CD4-positive, alpha-beta T cell (primary cell): Measurements from ENCODE around the gene COL3A1. TPM values are rescaled to one million over a fixed set of nuclear protein-coding genes. Genes with fewer than 3 reads are reported as not detected.

Experiments
- ATAC-seq: fragments of 200-7000 bp; cut with Tn5 transposase; one replicate; pipeline ENCODE4 v1.10.0; 2022; ENCODE audit warnings: mild to moderate bottlenecking; ENCODE audit not compliant: poor library complexity
- CTCF ChIA-PET: fragments of 350-600 bp; sonication (Branson Sonifier 250); formaldehyde crosslinking; loops from one replicate; lab custom pipeline; 2021; ENCODE audit warnings: antibody characterized with exemption, inconsistent platforms; lab: Charles Lee
- POLR2A ChIA-PET: fragments of 350-600 bp; sonication (Branson Sonifier 250); formaldehyde crosslinking; loops from one replicate; lab custom pipeline; 2021; ENCODE audit warnings: antibody characterized with exemption, inconsistent platforms; lab: Charles Lee
- DNase-seq, 14 experiments: peaks; one replicate each; pipeline ENCODE4 v3.0.0-alpha.2; 2013 to 2020; ENCODE audit warnings: mixed read lengths in 2 of 14
- H3K27ac ChIP-seq, 2 donors: one replicate each; pipeline versions ENCODE4 v1.5.1 to v1.7.0; 2013; ENCODE audit warnings: low read length in 2 of 2, low read depth in 1 of 2, mild to moderate bottlenecking in 1 of 2
- H3K27me3 ChIP-seq, 2 experiments: 1 replicate in 1 of 2; 2 replicates in 1 of 2; pipeline versions ENCODE4 v1.6.1 to v1.7.0; 2013; ENCODE audit warnings: low read length in 2 of 2, control low read depth in 1 of 2, mild to moderate bottlenecking in 1 of 2, moderate library complexity in 1 of 2; ENCODE audit not compliant: insufficient read depth in 2 of 2, control insufficient read depth in 1 of 2
- H3K36me3 ChIP-seq: one replicate; pipeline ENCODE4 v1.6.1; 2013; ENCODE audit warnings: low read length, control low read depth; ENCODE audit not compliant: insufficient read depth
- H3K4me1 ChIP-seq: one replicate; pipeline ENCODE4 v1.6.1; 2013; ENCODE audit warnings: low read length, control low read depth; ENCODE audit not compliant: insufficient read depth
- H3K4me3 ChIP-seq: one replicate; pipeline ENCODE4 v1.5.1; 2013; ENCODE audit warnings: mild to moderate bottlenecking, low read length, moderate library complexity
- H3K9me3 ChIP-seq, 2 experiments: 1 replicate in 1 of 2; 2 replicates in 1 of 2; pipeline versions ENCODE4 v1.6.1 to v1.7.0; 2013; ENCODE audit warnings: low read length in 2 of 2, mild to moderate bottlenecking in 2 of 2, control low read depth in 1 of 2, moderate library complexity in 1 of 2; ENCODE audit not compliant: control insufficient read depth in 1 of 2, insufficient read depth in 1 of 2
- H3K27ac Mint-ChIP-seq: one replicate; pipeline ENCODE4 v1.8.0; 2020; ENCODE audit warnings: mixed read lengths
- H3K27me3 Mint-ChIP-seq: one replicate; pipeline ENCODE4 v1.8.0; 2021; ENCODE audit warnings: mixed read lengths
- H3K36me3 Mint-ChIP-seq: one replicate; pipeline ENCODE4 v1.8.0; 2021; ENCODE audit warnings: low read depth, mixed read lengths
- H3K4me1 Mint-ChIP-seq: one replicate; pipeline ENCODE4 v1.8.0; 2021; ENCODE audit warnings: low read depth, mixed read lengths
- H3K4me3 Mint-ChIP-seq: one replicate; pipeline ENCODE4 v1.8.0; 2020; ENCODE audit warnings: mild to moderate bottlenecking, mixed read lengths
- H3K9me3 Mint-ChIP-seq: one replicate; pipeline ENCODE4 v1.8.0; 2020; ENCODE audit warnings: mixed read lengths
- intact Hi-C, 2 experiments: fragments of 100-400 bp; cut with DNase I in 1 of 2; cut with micrococcal nuclease in 1 of 2; formaldehyde crosslinking; loops; one replicate each; pipeline versions ENCODE4 v1.15.1 to v1.9.0; 2023 to 2025; cut with DNase I, micrococcal nuclease
- total RNA-seq, 174 experiments: library from RNA in 2 of 174; stranded (reverse) in 2 of 174; gene quantifications; one replicate each; pipeline ENCODE4 v1.2.3 and lab custom pipeline; 2021 to 2026
- TF ChIP-seq, protein P1 (sequence below): fragments of 200-600 bp; IDR thresholded peaks from one replicate; pipeline ENCODE4 v1.8.0; 2022; ENCODE audit warnings: antibody characterized with exemption, mild to moderate bottlenecking

COL3A1 gene
- total RNA-seq, 2 experiments from 2014 or later = not detected

DNA sequence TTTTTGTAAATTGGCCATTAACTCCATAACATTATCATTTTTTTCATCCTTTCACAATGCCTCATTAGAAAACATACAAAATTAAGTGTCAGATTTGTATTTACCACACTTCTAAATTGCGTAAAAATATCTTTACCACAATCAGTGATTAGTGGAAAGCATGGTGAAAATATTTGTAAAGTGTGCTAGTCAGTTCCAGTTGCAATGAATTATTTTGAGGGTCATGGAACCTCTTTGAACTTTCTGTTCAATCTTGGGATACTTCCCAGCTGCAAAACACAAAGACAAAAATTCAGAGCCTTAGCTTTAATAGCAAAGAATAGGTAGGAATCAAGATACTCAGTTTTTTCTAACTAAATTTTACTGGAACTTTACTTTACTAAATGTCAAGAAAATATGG lies 4.0 kb upstream of the COL3A1 start:
- Mint-ChIP-seq H3K4me1 (no peaks in the 10 kb centered on the region), H3K36me3 (no peaks in the 10 kb centered on the region), H3K27ac (no peak overlapping the region), H3K9me3 (no peaks in the 10 kb centered on the region), H3K4me3 (no peak overlapping the region), H3K27me3 (no peaks in the 10 kb centered on the region)
- ATAC-seq (no peak), DNase-seq (no peak)
- Histone ChIP-seq H3K27ac (no peak overlapping the region), H3K4me3 (no peak overlapping the region), H3K4me1 (no peaks in the 10 kb centered on the region), H3K9me3 (no peaks in the 10 kb centered on the region), H3K27me3 (no peaks in the 10 kb centered on the region), H3K36me3 (no peaks in the 10 kb centered on the region)
- ChIA-PET CTCF (no interaction called here), POLR2A (no interaction called here)
- TF ChIP-seq, protein P1, sequence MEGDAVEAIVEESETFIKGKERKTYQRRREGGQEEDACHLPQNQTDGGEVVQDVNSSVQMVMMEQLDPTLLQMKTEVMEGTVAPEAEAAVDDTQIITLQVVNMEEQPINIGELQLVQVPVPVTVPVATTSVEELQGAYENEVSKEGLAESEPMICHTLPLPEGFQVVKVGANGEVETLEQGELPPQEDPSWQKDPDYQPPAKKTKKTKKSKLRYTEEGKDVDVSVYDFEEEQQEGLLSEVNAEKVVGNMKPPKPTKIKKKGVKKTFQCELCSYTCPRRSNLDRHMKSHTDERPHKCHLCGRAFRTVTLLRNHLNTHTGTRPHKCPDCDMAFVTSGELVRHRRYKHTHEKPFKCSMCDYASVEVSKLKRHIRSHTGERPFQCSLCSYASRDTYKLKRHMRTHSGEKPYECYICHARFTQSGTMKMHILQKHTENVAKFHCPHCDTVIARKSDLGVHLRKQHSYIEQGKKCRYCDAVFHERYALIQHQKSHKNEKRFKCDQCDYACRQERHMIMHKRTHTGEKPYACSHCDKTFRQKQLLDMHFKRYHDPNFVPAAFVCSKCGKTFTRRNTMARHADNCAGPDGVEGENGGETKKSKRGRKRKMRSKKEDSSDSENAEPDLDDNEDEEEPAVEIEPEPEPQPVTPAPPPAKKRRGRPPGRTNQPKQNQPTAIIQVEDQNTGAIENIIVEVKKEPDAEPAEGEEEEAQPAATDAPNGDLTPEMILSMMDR = no peak
- intact Hi-C loops = no loop called here

DNA sequence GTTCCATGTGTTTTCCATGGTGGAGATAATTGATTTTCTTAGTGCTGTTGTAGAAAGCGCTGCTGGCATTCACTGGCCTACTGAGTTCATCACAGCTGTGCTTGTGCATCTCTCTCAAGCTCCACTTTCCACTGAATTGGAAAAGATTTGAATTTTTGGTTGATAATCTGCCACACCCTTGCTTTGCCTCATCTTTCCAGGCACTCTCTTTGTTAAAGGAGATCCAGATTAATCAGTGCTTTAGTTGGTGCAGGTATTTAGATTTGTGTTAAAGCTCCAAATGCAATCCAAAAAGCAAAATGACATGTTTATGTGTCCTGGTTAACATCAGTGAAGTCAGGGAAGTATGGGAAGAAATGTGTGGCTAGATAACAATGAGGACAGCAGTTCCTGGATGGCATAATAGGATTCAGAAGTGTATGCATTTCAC lies 2.7 kb upstream of the COL3A1 start:
- intact Hi-C loops = no loop called here
- H3K27me3 Mint-ChIP-seq = no peaks in the 10 kb centered on the region
- POLR2A ChIA-PET = no interaction called here

DNA sequence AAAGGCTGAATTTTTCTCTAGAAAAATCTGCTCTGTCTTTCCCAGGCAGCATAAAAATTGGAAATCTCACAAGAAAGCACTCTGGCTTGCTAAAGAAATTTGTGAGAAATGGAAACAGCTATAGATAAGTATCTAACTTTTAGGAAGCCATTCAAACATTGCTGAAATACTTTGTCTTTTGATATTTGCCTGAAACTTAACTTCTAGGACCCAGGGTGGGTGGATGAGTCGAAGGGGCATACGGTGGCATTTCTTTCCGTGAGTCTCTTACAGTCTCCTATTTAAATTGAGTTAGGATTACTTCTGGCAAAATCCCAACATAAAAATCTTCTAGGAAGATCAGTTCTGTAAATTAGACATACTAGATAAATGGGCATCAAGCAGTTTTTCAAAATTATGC lies 532 bp upstream of the COL3A1 start:
- H3K27ac ChIP-seq = no peak overlapping the region
- no peaks in the 10 kb centered on the region for H3K36me3 ChIP-seq
- no peaks in the 10 kb centered on the region for H3K9me3 ChIP-seq
- H3K4me1 ChIP-seq = no peaks in the 10 kb centered on the region
- Mint-ChIP-seq H3K9me3 (no peaks in the 10 kb centered on the region), H3K27ac (no peak overlapping the region), H3K4me3 (no peak overlapping the region), H3K36me3 (no peaks in the 10 kb centered on the region), H3K4me1 (peaks cover 3% of the 10 kb centered on the region), H3K27me3 (no peaks in the 10 kb centered on the region)
- intact Hi-C loops = no loop called here
- no peak overlapping the region for H3K4me3 ChIP-seq
- ATAC-seq = no peak
- POLR2A ChIA-PET = no interaction called here
- TF ChIP-seq, protein P1 = no peak
- no peaks in the 10 kb centered on the region for H3K27me3 ChIP-seq
- no peak for DNase-seq
- CTCF ChIA-PET = no interaction called here

More for the DNA sequence above, 2.7 kb upstream of the COL3A1 start:
- no peaks in the 10 kb centered on the region for H3K36me3 ChIP-seq
- H3K27ac ChIP-seq = no peak overlapping the region
- no peaks in the 10 kb centered on the region for H3K9me3 Mint-ChIP-seq
- H3K4me3 Mint-ChIP-seq = no peak overlapping the region
- no peak overlapping the region for H3K4me3 ChIP-seq
- TF ChIP-seq, protein P1 = no peak
- H3K27ac Mint-ChIP-seq = no peak overlapping the region
- CTCF ChIA-PET = no interaction called here
- H3K27me3 ChIP-seq = no peaks in the 10 kb centered on the region
- H3K9me3 ChIP-seq = no peaks in the 10 kb centered on the region
- no peaks in the 10 kb centered on the region for H3K4me1 ChIP-seq
- DNase-seq (no peak), ATAC-seq (no peak)
- H3K4me1 Mint-ChIP-seq = no peaks in the 10 kb centered on the region
- no peaks in the 10 kb centered on the region for H3K36me3 Mint-ChIP-seq
